VCaP (cell line): ENCODE results near the gene MBTD1.
A peak's percentile ranks its signal among the peaks of the same experiment; 100 is the strongest.

ENCODE experiments used
- H3K27ac ChIP-seq: fragments of 450-650 bp; 2 replicates; pipeline ENCODE4 v1.5.1; 2017
- CTCF ChIP-seq: fragments of 450-650 bp; conservative IDR thresholded peaks from 2 replicates; pipeline ENCODE4 v1.5.1; 2017; ENCODE audit warnings: mild to moderate bottlenecking, moderate library complexity

MBTD1 gene

GRCh38 chr17:51155416-51155815, 104.4 kb downstream of the MBTD1 start:
- no peak for TF ChIP-seq CTCF
- H3K27ac ChIP-seq = peak overlapping the region; percentile 87; the same call in 1 of the 2 replicates

- no peak for TF ChIP-seq CTCF
- peak overlapping the region; percentile 87 for H3K27ac ChIP-seq
These were observed 105.7 kb downstream of the MBTD1 start for GRCh38 chr17:51154176-51154575.

- TF ChIP-seq CTCF = peak; percentile 92
These were observed 106.4 kb downstream of the MBTD1 start, which contains the start of gene NME1 for GRCh38 chr17:51153210-51154072. NME1 (plus strand) TSS chr17:51153559; CDS start chr17:51155655, 2,096 bp downstream.

GRCh38 chr17:51152766-51153209, 107.1 kb downstream of the MBTD1 start:
- peak overlapping the region; percentile 87 for H3K27ac ChIP-seq
- TF ChIP-seq CTCF = no peak

More at GRCh38 chr17:51153210-51154072, 106.4 kb downstream of the MBTD1 start, which contains the start of gene NME1:
- H3K27ac ChIP-seq = peak within 1 kb of the TSS; percentile 87

GRCh38 chr17:51150932-51151331, 108.9 kb downstream of the MBTD1 start:
- TF ChIP-seq CTCF = no peak
- H3K27ac ChIP-seq = no peak overlapping the region

GRCh38 chr17:51149163-51149562, 110.7 kb downstream of the MBTD1 start:
- no peak overlapping the region for H3K27ac ChIP-seq
- no peak for TF ChIP-seq CTCF

- no peak overlapping the region for H3K27ac ChIP-seq
- TF ChIP-seq CTCF = no peak
These were observed 112.2 kb downstream of the MBTD1 start for GRCh38 chr17:51147650-51148049.
